Measurements from ENCODE around the gene ARHGEF19.

GRCh38 chr1:16155537-16156410 is 56.7 kb downstream of the ARHGEF19 start, which contains the start of gene EPHA2:
- TF ChIP-seq ZNF70 (CRISPR knock-in tag; IDR thresholded peaks at IDR 0.05), result no peak
- TF ChIP-seq PATZ1 (CRISPR knock-in tag; IDR thresholded peaks at IDR 0.05; ENCODE audit: borderline replicate concordance), result no peak
- no peak for TF ChIP-seq BACH2 (CRISPR knock-in tag; IDR thresholded peaks at IDR 0.05; ENCODE audit: borderline replicate concordance)
- TF ChIP-seq ISL1 (CRISPR knock-in tag; IDR thresholded peaks at IDR 0.05), result no peak
- no peak for TF ChIP-seq ZFP3 (CRISPR knock-in tag; IDR thresholded peaks at IDR 0.05)
- TF ChIP-seq ZNF565 (CRISPR knock-in tag; conservative IDR thresholded peaks at IDR 0.05; ENCODE audit: low read depth), result no peak
- no peak for TF ChIP-seq ESRRG (CRISPR knock-in tag; IDR thresholded peaks at IDR 0.05)
- TF ChIP-seq, protein P1, sequence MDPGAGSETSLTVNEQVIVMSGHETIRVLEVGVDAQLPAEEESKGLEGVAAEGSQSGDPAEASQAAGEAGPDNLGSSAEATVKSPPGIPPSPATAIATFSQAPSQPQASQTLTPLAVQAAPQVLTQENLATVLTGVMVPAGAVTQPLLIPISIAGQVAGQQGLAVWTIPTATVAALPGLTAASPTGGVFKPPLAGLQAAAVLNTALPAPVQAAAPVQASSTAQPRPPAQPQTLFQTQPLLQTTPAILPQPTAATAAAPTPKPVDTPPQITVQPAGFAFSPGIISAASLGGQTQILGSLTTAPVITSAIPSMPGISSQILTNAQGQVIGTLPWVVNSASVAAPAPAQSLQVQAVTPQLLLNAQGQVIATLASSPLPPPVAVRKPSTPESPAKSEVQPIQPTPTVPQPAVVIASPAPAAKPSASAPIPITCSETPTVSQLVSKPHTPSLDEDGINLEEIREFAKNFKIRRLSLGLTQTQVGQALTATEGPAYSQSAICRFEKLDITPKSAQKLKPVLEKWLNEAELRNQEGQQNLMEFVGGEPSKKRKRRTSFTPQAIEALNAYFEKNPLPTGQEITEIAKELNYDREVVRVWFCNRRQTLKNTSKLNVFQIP (CRISPR knock-in tag; IDR thresholded peaks at IDR 0.05; ENCODE audit: borderline replicate concordance, low read depth), result no peak
- no peak for TF ChIP-seq ARNTL (CRISPR knock-in tag; IDR thresholded peaks at IDR 0.05; ENCODE audit: borderline replicate concordance, low read depth)
